AG04449 (cell line): Measurements from ENCODE around the gene HFM1.

Experiments
- CTCF ChIA-PET: fragments of 350-600 bp; formaldehyde crosslinking; extraction: SDS; loops from one replicate; lab custom pipeline; 2021; ENCODE audit warnings: antibody characterized with exemption; lab: Yijun Ruan, JAX
- POLR2A ChIA-PET: fragments of 400-600, 350-600 bp; formaldehyde crosslinking; extraction: SDS; loops from one replicate; lab custom pipeline; 2020; ENCODE audit warnings: antibody characterized with exemption, inconsistent platforms; lab: Yijun Ruan, JAX
- DNase-seq: peaks from one replicate; pipeline ENCODE4 v3.0.0-alpha.2; 2010; ENCODE audit warnings: low read depth, low spot score
- H3K4me3 ChIP-seq: 2 replicates; pipeline ENCODE4 v1.5.1; 2011; ENCODE audit warnings: low read depth, mild to moderate bottlenecking, control low read depth, low read length
- CTCF ChIP-seq: IDR thresholded peaks from one replicate; pipeline ENCODE4 v1.5.1; 2011; ENCODE audit warnings: mild to moderate bottlenecking, moderate library complexity, low read length, control low read depth, inconsistent platforms; ENCODE audit not compliant: insufficient read depth; ENCODE audit errors: missing control alignments

Gene HFM1

GRCh38 chr1:91335603-91336002 is 69.0 kb downstream of the HFM1 start:
- ChIA-PET CTCF (interaction anchor here (0.8 kb wide), 1 partner anchor 53 kb away, joined by 3 read pairs; no protein-coding TSS in a partner anchor), POLR2A (no interaction called here)
- H3K4me3 ChIP-seq: no peak overlapping the region
- DNase-seq: no peak
- TF ChIP-seq CTCF: no peak

GRCh38 chr1:91334856-91335255 is 69.8 kb downstream of the HFM1 start:
- no peak for DNase-seq
- POLR2A ChIA-PET: no interaction called here
- no peak for TF ChIP-seq CTCF
- CTCF ChIA-PET: interaction anchor here (0.8 kb wide), 1 partner anchor 52 kb away, joined by 3 read pairs; no protein-coding TSS in a partner anchor
- no peak overlapping the region for H3K4me3 ChIP-seq

- no peak for DNase-seq
- no peak for TF ChIP-seq CTCF
- CTCF ChIA-PET: no interaction called here
- H3K4me3 ChIP-seq: no peak overlapping the region
- POLR2A ChIA-PET: no interaction called here
Observed at GRCh38 chr1:91325456-91325855, 79.2 kb downstream of the HFM1 start.

- ChIA-PET CTCF (interaction anchor here (1.6 kb wide), 1 partner anchor 32 kb away, joined by 6 read pairs; no protein-coding TSS in a partner anchor), POLR2A (no interaction called here)
- H3K4me3 ChIP-seq: no peak overlapping the region
- no peak for TF ChIP-seq CTCF
- DNase-seq: no peak
Observed at GRCh38 chr1:91314643-91315042, 90.0 kb downstream of the HFM1 start.

GRCh38 chr1:91311672-91312071 is 93.0 kb downstream of the HFM1 start:
- DNase-seq: no peak
- ChIA-PET CTCF (no interaction called here), POLR2A (no interaction called here)
- no peak overlapping the region for H3K4me3 ChIP-seq
- TF ChIP-seq CTCF: no peak

GRCh38 chr1:91308544-91308943 is 96.1 kb downstream of the HFM1 start:
- no peak overlapping the region for H3K4me3 ChIP-seq
- DNase-seq: no peak
- ChIA-PET CTCF (no interaction called here), POLR2A (no interaction called here)
- no peak for TF ChIP-seq CTCF
